HG03575 (cell line): ENCODE measurements around the gene PSTPIP1.

Experiments
- ATAC-seq: cut with Tn5 transposase; IDR thresholded peaks from one replicate; pipeline ENCODE4 v1.9.1; 2021; ENCODE audit not compliant: unreplicated experiment, insufficient number of reproducible peaks, low FRiP score; ENCODE audit errors: extremely low read depth

PSTPIP1 gene

GRCh38 chr15:77083381-77084160, 88.6 kb downstream of the PSTPIP1 start:
- ATAC-seq = no peak

DNA sequence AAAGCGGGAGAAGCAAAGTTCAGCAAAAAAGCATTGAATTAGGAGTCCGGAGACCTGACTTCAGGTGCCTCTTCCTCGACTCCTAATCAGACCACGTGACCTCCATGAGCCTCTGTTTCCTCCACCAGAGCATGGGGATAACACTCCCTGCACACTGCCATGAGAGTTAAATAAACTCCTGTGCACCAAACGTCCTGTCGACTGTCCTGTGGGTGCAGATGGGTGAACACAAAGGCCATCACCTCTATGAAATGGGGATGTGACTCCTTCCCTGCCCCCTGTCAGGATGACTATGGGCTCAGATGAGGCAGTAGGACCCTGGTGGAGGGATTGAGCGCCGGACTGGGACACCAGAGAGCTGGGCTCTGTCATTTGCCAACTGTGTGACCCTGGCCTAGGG, 89.5 kb downstream of the PSTPIP1 start:
- no peak for ATAC-seq

DNA sequence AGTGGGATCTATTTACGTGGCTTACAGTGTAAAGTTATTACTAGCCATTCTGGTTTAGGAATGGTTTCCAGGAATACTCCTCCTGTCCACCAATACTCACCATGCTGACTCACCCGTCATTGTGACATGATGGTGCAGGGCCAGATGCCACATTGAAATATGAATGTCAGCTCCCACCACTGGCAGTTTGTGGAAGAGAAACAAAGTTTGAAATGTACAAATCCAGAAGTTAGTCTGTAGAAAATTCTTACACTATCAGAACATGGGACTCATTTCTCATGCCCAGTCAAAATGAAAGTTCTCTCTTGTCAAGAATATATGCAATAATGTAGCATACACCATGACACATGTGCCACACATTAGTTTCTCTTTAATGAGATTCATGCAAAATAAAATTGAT, 90.4 kb downstream of the PSTPIP1 start:
- no peak for ATAC-seq
